GM19043 (cell line): Measurements from ENCODE around the gene NDUFB7.

ENCODE experiments used
- ATAC-seq: cut with Tn5 transposase; IDR thresholded peaks from one replicate; pipeline ENCODE4 v1.9.1; 2021; ENCODE audit warnings: low read depth; ENCODE audit not compliant: unreplicated experiment

The NDUFB7 gene

DNA sequence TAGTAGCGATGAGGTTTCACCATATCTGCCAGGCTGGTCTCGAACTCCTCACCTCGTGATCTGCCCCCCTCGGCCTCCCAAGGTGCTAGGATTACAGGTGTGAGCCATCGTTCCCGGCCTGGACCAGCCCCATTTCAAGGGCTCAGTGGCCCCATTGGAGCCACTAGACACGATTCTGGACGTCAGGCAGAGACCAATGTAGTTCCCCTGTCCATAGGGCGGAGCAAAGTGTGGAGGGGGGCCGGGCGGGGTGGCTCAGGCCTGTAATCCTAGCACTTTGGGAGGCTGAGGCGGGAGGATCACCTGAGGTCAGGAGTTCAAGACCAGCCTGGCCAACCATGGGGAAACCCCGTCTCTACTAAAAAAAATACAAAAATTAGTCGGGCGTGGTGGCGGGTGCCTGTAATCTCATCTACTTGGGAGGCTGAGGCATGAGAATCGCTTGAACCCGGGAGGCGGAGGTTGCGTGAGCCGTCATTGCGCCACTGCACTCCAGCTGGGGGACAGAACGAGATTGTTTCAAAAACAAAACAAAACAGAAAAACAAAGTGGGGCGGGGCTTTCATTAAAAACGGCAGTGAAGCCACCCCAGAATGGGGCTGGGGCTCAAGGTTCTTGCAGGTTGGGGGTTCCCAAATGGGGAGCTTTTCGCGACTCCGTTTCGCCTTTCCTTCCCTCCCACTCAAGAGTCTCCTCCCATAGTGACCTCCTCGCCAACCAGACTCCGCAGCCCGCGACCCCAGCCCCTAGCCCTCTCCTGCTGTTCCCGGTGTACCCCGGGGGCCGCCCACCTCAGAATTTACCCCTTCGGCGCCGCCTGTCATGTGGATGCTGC lies 43.2 kb downstream of the NDUFB7 start:
- no peak for ATAC-seq

DNA sequence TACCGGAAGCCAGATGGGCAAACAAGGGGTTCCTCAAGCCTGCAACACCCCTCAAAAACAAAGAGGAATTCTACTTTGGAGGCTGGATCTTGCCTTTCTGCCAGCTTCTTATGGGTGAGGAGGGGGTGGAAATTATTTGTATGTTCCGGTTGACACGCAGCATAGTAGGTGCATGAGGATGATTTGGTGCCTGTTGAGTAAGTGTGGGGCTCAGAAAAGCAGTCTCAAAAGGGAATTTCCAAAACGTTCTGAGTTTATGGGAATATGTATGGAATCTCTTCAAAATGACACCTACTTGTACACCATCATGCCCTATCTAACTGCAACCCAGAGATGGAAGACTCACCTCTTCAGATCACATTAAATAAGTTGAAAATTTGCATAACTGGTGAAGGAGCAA lies 45.4 kb downstream of the NDUFB7 start:
- ATAC-seq, result no peak

DNA sequence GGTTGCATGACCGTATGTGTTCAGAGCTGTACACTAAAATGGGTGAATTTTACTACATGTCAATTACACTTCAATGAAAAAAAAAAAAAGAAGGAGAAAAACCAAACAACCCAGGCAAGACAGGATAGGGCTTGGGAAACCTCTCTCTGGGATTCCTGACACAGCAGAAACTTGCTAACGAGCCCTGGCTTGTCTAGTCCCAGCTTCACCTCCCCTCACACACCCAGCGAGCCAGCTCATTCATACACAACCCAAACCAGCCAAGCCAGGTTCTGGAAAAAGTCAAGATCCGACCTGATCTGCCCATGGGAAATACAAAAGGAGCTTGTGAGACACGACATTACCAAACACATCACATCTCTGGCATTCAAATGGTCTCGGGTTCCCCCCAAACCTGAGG lies 46.1 kb downstream of the NDUFB7 start:
- no peak for ATAC-seq

DNA sequence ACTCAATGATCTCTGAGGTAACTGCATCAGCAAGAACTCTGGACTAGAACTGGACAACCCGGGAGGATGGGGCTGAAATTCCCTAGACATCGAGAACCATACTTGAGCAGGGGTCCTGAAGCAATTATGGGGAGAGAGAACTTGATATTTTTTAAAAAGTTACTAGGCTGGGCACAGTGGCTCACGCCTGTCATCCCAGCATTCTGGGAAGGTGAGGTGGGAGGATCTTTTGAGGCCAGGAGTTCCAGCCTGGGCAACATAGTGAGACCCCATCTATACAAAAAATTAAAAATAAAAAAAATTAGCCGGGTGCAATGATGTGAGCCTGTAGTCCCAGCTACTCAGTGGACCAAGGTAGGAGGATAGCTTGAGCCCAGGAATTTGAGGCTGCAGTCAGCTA lies 51.3 kb downstream of the NDUFB7 start:
- ATAC-seq, result no peak

DNA sequence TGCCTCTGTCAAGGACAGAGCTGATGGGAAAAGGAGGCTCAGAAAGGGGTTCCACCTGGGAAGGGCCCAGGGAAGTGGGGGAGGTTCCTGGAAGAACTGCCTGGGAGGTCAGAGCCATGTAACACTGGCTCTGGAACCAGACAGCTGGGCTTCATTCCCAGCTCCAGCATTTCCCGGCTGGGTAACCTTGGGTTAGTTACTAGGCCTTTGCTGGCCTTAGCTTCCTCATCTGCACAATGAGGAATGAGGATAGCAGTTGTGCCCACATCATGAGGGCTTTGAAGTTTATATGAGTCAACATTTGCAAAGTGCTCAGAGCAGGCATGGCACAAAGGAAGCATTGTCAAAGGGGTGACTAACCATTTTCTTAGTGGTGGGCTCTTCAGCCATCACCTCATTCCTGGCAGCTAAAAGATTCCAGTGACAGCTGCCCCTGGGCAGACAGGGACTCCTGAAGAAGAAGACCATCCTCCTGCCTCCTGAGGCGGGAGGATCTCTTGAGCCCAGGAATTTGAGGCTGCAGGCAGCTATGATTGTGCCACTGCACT lies 51.9 kb downstream of the NDUFB7 start:
- no peak for ATAC-seq

DNA sequence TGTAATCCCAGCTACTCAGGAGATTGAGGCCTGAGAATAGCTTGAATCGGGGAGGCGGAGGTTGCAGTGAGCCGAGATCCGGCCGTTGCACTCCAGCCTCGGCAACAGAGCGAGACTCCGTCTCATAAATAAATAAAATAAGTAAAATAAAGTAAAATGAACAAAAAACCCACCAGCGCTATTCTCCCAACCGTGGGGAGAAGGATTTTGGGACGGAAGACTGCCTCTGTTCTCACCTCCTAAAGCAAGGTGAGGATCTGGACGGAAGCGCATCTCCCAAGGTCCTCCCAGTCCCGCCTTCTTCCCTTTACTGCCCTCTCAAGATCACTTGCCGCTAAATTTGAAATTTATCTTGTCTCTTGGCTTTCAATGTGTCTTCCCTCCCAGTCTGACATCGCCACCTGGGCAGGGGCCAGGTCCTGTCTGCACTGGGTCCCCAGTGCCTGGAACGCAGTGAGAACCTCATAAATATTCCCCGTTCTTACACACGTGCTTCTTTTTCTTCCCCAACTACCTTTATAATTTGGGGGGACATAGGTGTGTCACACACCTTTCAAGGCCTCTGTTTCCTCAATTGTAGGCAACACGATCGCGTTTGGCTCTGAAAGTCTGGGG lies 52.5 kb downstream of the NDUFB7 start:
- ATAC-seq, result no peak

DNA sequence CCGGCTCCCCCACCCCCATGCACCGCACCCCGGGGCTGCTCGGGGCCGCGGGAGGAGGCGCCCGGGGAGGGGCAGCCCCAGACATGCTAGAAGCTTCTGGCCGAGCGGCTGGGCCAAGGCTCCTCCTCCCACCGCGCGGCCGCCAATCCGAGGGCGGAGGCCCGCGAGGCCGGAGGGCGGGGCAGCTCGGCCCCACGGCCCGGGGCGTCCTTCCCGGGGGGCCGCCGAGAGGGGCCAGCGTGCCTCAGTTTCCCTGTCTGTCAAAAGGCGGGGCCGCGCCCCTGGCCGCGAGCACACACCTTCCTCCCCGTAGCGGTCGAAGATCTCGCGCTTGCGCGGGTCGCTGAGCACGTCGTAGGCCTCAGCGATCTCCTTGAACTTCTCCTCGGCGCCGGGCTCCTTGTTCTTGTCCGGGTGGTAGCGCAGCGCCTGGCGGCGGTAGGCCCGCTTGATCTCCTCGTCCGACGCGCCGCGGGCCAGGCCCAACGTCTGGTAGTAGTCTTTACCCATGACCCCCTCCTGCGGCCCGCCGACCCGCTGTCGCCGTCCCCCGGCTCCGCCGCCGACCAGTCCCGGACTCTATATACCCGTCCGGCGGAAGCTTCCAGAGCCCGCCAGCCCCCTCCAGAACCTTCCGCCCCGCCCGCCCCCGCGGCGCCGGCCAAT lies 53.9 kb downstream of the NDUFB7 start, which contains the start of gene DNAJB1:
Gene DNAJB1 (minus strand): TSS at position 558 of the 666 bp plus-strand sequence. CDS start 48 bp downstream, at position 510.
- peak; percentile 50 for ATAC-seq

DNA sequence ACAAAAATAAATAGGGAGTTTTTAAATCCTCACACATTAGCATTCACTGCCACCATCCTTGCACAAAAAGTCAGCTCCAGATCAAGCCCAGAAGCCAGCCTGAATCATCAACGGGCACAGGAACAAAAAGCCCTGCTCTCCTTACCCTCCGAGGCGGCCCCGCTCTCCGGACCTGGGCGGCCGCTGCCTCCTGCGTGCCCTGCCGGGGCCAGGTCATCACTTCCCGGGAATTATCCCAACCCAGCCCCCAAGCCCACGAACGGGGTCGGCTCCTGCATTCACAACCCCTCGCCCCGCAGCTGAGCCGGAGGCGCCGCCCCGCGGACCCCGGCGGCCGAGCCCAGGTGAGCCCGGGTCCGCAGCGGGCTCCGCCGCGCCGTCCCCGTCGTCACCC lies 54.4 kb downstream of the NDUFB7 start:
- no peak for ATAC-seq

DNA sequence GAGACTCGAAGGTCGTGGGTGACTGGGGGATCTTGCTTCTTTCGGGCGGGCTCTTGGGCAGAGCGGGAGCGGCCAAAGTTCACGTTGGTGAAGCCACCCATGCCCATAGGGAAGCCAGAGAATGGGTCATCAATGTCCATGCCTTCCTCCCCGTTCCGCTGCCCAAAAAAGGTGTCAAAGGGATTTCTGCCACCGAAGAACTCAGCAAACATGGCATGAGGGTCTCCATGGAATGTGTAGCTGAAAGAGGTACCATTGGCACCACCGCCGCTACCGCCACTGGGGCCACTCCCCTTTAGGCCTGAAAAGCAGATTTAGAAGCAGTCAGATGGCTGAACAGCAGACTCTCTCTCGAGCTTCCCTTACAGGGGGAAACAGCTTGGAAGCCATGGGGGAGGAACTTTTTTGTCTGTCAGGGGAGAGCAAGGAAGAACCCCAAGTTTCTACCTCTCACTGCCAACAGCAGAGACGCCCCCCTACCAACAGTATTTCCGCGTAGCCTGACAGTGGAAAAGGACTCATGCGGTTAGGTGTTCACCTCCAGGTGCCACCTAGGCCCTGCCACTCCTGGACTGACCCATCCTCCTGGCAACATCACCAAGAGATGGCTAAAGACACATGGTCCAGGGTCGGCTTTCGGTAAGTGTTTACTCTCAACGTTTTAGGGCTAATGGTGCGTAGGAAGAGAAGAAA lies 55.0 kb downstream of the NDUFB7 start:
- ATAC-seq, result no peak
